ENCODE data around the gene GALNT1. TPM values are rescaled to one million over a fixed set of nuclear protein-coding genes. Genes with fewer than 3 reads are reported as not detected.

The GALNT1 gene
- total RNA-seq, 1 donor from 2014 or later: 113 TPM

- Histone ChIP-seq H3K4me2 (no peak overlapping the region), H4K20me1 (ENCODE audit: low read depth) (no peaks in the 10 kb centered on the region), H2AFZ (replicated peaks) (no peak overlapping the region), H3F3A (ENCODE audit: low read depth) (no peaks in the 10 kb centered on the region), H3K36me3 (no peaks in the 10 kb centered on the region), H3K4me3 (no peak overlapping the region), H3K4me1 (no peaks in the 10 kb centered on the region), H3K79me2 (ENCODE audit: low read depth) (no peaks in the 10 kb centered on the region), H3K27me3 (no peaks in the 10 kb centered on the region), H3K27ac (no peak overlapping the region), H3K9ac (no peak overlapping the region), H3K9me3 (ENCODE audit: low read depth) (no peaks in the 10 kb centered on the region)
- Mint-ChIP-seq H3K9me3 (no peaks in the 10 kb centered on the region), H3K36me3 (peaks cover 14% of the 10 kb centered on the region), H3K4me1 (no peaks in the 10 kb centered on the region), H3K27ac (no peak overlapping the region), H3K4me3 (no peak overlapping the region), H3K27me3 (ENCODE audit: insufficient read depth, low read depth) (no peaks in the 10 kb centered on the region)
- DNase-seq (ENCODE audit: low spot score): no peak
- TF ChIP-seq EZH2phosphoT487 (IDR thresholded peaks at IDR 0.05): no peak
- TF ChIP-seq EZH2 (IDR thresholded peaks at IDR 0.05): no peak
- TF ChIP-seq CTCF (IDR thresholded peaks at IDR 0.05): no peak
These were observed 114.3 kb downstream of the GALNT1 start for GRCh38 chr18:35695803-35696202.

GRCh38 chr18:35696307-35696706, 114.8 kb downstream of the GALNT1 start:
- Histone ChIP-seq H3F3A (ENCODE audit: low read depth) (no peaks in the 10 kb centered on the region), H3K27ac (no peak overlapping the region), H3K4me1 (no peaks in the 10 kb centered on the region), H3K9ac (no peak overlapping the region), H3K79me2 (ENCODE audit: low read depth) (no peaks in the 10 kb centered on the region), H3K9me3 (ENCODE audit: low read depth) (no peaks in the 10 kb centered on the region), H3K27me3 (no peaks in the 10 kb centered on the region), H3K36me3 (no peaks in the 10 kb centered on the region), H3K4me3 (no peak overlapping the region), H2AFZ (replicated peaks) (no peak overlapping the region), H4K20me1 (ENCODE audit: low read depth) (no peaks in the 10 kb centered on the region), H3K4me2 (no peak overlapping the region)
- DNase-seq (ENCODE audit: low spot score): no peak
- Mint-ChIP-seq H3K4me1 (no peaks in the 10 kb centered on the region), H3K27me3 (ENCODE audit: insufficient read depth, low read depth) (no peaks in the 10 kb centered on the region), H3K36me3 (peaks cover 13% of the 10 kb centered on the region), H3K9me3 (no peaks in the 10 kb centered on the region), H3K27ac (no peak overlapping the region), H3K4me3 (no peak overlapping the region)
- TF ChIP-seq EZH2 (IDR thresholded peaks at IDR 0.05) (no peak), CTCF (IDR thresholded peaks at IDR 0.05) (no peak), EZH2phosphoT487 (IDR thresholded peaks at IDR 0.05) (no peak)

GRCh38 chr18:35697869-35698268, 116.3 kb downstream of the GALNT1 start:
- no peak overlapping the region for H3K4me3 Mint-ChIP-seq
- no peaks in the 10 kb centered on the region for H3F3A ChIP-seq (ENCODE audit: low read depth)
- no peak for DNase-seq (ENCODE audit: low spot score)
- H3K27me3 ChIP-seq: no peaks in the 10 kb centered on the region
- no peaks in the 10 kb centered on the region for H3K27me3 Mint-ChIP-seq (ENCODE audit: insufficient read depth, low read depth)
- no peaks in the 10 kb centered on the region for H3K9me3 Mint-ChIP-seq
- H3K27ac ChIP-seq: no peak overlapping the region
- no peaks in the 10 kb centered on the region for H3K79me2 ChIP-seq (ENCODE audit: low read depth)
- H2AFZ ChIP-seq (replicated peaks): no peak overlapping the region
- no peaks in the 10 kb centered on the region for H3K4me1 Mint-ChIP-seq
- H3K4me2 ChIP-seq: no peak overlapping the region
- TF ChIP-seq EZH2phosphoT487 (IDR thresholded peaks at IDR 0.05) (no peak), CTCF (IDR thresholded peaks at IDR 0.05) (no peak), EZH2 (IDR thresholded peaks at IDR 0.05) (no peak)
- H3K4me1 ChIP-seq: no peaks in the 10 kb centered on the region
- H3K36me3 Mint-ChIP-seq: peaks cover 13% of the 10 kb centered on the region
- H3K27ac Mint-ChIP-seq: no peak overlapping the region
- no peak overlapping the region for H3K4me3 ChIP-seq
- H3K36me3 ChIP-seq: no peaks in the 10 kb centered on the region
- no peaks in the 10 kb centered on the region for H3K9me3 ChIP-seq (ENCODE audit: low read depth)
- no peaks in the 10 kb centered on the region for H4K20me1 ChIP-seq (ENCODE audit: low read depth)
- no peak overlapping the region for H3K9ac ChIP-seq
